NCI-H524 treated with DMSO at 0.1 percent for 48 hours (cell line): ENCODE results near the gene GPSM1.

ENCODE experiments used
- DNase-seq: peaks from one replicate; lab custom pipeline; 2025; lab: John Stamatoyannopoulos, UW

Gene GPSM1

GRCh38 chr9:136290508-136291000, 36.8 kb upstream of the GPSM1 start:
- no peak for DNase-seq

GRCh38 chr9:136291306-136292025, 35.9 kb upstream of the GPSM1 start:
- DNase-seq: no peak

DNA sequence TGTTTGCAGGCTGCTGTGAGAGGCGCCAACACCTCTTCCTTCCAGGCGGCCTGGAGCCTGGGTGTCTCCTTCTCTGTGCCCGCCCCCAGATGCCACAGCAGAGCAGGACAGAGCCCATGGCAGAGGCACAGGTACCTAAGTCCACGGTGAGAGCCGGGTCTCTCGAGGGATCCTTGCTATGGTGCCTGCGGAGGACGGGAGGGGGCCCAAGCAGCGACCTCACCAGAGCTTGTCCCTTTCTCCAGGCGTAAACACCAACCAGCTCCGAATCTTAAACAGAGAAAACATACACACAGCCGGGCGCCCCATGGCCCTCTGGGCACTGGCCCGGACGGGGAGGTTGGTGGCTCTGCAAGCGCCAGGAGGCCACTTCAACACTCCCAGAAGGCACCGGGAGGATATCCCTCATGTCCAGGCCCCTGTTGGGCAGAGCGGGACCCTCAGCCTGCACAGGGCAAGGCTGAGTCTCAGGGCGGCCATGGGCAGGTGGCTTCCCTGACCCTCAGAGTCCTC, 35.3 kb upstream of the GPSM1 start:
- DNase-seq: no peak

- no peak for DNase-seq
Observed at GRCh38 chr9:136292591-136293448, 34.5 kb upstream of the GPSM1 start.

GRCh38 chr9:136293476-136294077, 33.8 kb upstream of the GPSM1 start:
- no peak for DNase-seq

DNA sequence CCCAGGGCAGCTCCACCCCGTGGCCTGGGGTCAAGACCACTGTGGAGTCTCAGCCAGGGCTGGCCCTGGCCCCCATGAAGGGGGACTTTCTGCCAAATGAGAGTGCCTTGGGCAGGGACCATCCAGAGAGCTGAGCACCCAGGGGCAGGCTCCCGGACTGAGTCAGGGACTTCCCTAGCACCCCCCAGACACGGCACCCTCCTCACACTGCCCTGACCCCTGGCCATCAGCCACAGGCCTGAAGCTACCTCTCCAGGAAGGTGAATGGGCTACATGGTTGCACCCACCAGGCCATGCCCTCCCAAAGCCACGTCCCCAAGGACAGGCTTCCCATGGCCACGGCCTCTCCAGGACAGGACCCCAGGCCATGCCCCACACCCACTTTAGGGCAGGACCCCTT, 32.9 kb upstream of the GPSM1 start:
- no peak for DNase-seq

GRCh38 chr9:136295055-136295454, 32.3 kb upstream of the GPSM1 start:
- no peak for DNase-seq

DNA sequence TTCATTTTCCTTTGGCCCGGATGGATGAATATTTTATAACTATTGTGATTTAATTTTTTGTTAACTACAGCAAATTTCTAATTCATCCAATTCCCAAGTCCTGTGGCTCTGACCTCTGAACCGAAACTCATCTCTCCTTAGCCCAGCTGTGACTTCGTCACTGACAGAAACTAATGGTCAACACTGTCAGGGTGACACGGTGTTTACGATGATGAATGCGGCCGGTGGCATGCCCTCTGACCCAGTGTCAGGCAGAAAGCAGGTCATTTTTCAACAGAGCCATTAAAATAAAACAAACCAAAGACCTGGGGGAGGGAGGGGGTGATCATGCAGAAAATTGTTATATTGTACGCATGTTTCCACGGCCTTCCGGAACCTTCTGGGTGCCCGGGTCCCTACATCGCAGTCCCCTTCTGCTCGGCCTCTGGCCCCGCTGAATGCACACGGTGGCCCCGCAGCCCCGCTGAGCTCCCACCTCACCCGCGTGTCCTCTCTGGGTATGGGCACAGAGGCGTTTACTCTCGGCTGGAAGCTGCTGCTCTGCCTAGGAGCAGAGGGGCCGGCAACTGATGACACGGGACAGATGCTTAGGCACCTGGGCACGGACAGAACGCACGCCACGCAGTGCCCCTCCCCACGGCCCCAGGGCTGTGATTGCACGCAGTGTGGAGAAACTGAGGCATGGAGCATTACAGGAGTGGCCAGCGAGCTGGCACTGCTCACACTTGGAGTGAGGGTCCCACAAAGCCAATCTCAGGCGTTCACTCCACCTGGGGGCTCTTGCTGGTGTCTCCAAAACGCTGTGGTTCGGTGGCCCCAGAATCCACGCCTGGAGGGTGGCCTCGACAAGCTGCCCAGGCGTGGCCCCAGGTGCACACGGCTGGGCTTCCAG, 31.6 kb upstream of the GPSM1 start:
- no peak for DNase-seq

GRCh38 chr9:136296434-136297015, 30.8 kb upstream of the GPSM1 start:
- DNase-seq: no peak

GRCh38 chr9:136297016-136297691, 30.2 kb upstream of the GPSM1 start:
- DNase-seq: no peak

DNA sequence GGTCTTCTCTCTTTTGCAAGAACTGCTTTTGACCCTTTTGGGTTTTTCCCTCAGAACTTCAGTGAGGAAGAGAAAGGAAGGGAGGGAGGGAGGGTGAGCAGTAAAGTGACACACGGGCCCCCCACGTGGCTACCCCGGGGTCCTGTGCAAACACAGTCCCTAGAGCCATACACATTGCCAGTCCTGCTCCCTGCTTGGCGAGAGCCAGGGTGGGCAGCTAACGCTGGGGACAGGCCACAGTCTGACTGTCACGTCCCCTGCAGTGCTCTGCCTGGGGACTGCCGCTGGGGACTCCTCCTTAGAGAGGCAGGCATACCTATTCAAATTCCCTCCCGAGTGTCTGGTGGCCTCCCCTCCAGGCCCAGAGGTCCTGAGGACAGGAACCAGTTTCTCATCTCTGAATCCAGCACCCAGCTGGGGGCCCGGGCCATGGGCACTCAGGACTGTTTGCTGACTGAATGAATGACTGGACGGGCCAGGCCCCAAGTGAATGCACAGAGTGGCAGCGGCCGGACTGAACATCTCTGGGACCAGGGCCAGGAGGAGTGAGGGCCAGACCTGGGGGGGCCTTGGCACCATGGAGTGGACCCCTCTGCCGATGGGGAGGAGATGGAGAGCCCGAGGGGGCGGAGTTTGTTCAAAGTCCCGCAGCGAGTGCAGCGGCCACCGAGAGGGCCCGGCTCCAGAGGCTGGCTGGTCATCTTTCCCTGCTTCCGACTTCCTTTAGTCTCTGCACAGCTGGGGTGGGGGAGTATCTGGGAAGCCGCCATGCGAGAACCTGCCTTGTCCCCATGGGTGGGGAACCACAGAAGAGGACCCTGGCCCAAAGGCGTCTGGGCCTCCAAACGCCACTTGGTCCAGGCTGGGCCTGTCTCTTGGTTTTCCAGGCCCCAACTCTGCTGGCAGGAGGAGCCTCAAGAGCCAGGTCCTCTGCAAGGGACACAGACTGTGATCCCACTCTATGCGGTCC, 29.3 kb upstream of the GPSM1 start:
- no peak for DNase-seq

DNA sequence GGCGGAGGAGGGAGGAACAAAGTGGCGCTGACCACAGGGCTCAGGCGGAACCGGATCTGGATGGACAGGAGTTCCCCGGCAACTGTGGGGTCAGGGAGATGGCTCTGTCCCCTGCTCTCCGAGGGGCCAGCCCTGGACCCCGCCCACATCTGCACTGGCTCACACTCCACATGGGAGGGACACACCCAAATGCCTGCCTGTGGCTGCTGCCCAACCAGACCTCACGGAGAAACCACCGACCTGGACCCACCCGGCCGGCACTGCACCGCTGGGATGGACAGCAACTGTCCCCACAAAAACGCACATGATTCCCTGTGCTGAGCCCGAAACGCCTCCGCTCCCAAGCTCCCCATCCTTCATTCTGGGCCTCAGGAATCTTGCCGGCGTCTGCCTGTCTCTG, 28.2 kb upstream of the GPSM1 start:
- DNase-seq: no peak

DNA sequence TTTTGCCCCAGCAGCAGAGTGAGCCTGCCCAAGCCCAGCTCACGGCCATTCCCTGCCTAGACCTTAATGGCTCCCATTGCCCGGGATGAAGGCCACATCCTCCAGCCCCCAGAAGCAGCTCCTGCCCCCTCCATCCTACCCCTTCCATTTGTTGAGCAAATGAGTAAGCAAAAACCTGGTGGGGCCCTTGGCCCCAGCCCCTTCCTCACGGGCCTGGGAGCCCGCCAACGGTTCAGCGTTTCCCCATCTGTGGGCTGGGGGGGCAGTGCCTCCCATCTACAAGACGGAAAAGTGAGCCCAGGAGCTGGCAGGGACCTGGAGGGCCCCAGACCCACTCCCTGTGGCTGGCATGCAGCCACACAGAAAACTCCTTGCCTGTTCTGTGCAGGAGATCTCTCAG, 27.8 kb upstream of the GPSM1 start:
- no peak for DNase-seq

DNA sequence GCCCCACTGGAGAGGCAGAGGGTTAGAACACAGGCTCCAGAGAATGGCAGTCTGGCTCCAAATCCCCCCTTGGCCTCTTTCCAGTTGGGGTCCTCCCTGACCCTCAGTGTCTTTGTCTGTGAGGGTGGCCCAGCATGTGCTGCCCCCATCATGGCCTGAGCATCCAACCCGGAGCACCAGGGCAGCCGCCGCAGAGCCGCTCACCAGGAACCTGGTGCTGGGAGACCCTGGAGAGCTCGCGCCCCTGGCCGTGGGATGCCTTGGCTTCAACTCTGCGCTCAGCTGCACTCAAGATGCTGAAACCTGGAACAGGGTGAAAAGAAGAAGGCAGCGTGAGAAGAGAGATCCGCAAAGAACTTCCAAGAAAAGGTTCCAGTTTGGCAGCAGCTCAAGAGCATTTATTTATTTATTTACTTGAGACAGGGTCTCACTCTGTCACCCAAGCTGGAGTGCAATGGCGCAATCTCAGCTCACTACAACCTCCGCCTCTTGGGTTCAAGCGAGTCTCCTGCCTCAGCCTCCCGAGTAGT, 27.3 kb upstream of the GPSM1 start:
- no peak for DNase-seq

DNA sequence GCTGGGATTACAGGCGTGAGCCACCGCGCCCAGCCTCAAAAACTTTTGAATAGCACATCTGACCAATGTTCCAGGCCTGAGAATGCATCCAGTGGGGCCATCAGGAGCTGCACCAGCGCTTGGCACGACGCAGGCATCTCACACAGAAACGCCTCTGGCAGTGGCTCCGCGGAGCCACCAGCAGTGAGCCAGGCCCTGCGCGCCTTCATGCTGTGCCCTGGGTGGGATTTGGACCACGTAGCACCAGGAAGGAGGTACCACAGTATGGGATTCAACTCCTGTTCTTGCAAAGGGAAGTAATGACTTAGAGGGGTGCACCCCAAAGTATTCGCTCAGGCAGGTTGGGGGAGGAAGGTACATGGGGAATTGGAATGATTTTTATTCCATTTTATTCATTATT, 26.5 kb upstream of the GPSM1 start:
- DNase-seq: no peak

DNA sequence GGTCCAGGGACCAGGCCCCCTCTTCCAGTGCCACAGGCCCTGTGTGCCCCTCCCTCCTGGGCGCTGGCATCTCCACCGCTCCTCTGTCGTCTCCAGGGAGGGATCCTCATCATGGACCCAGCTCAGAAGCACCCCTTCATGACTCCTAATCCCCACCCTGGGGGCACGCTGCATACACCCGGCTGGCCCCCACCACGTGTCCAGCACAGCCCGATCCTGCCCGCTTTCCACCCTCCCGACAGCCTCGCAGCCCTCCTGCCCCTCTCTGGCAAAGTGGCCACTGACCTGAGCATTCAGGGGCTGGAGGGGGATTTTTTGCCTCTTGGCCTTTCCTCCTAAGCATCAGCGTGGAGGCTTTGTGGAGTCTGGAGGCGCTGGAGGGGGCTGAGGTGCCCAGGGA, 24.8 kb upstream of the GPSM1 start:
- DNase-seq: no peak

- no peak for DNase-seq
Observed at GRCh38 chr9:136303066-136303824, 24.1 kb upstream of the GPSM1 start.

DNA sequence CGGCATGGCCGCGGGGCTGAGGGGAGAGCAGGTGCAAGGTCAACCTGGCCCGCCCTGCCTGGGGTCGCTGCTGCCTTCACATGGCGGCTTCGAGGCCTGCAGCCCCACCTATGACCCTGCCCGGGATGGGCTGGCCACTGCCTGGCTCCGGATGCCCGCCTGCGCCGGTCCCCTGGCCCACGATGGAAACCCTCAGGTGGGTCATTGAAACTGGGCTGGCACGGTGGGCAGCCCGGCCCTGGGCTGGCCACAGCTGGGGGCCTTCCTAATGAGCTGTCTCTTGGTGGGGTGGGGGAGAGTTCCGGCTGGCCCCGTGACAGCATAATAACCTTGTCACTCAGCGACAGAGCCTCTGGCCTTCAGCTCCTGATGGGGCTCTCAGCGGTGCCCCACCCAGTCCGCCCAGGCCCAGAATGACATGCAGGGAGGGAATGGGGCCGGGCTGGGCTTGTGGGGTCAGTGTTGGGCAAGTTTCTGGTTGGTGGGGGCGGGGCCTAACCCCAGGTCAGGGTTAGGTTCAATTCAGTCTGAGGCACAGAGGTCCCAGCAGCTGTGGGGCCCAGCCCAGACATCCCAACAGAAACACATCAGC, 23.4 kb upstream of the GPSM1 start, which contains the start of gene CCDC187:
TSS of gene CCDC187 (minus strand) at position 270 of the 592 bp plus-strand sequence. CDS start at position 6, 264 bp downstream.
- no peak for DNase-seq
